Neuronal stem cell (in vitro differentiated cells): ENCODE data around the gene STK33.

Experiments
- DNase-seq: peaks from one replicate; pipeline ENCODE4 v3.0.0-alpha.2; 2013; ENCODE audit warnings: low spot score
- H2AFZ ChIP-seq: one replicate; pipeline ENCODE4 v1.6.1; 2013; ENCODE audit warnings: mild to moderate bottlenecking, low read length, inconsistent platforms
- H2AK5ac ChIP-seq: 2 replicates; pipeline ENCODE4 v1.6.1; 2013; ENCODE audit warnings: low read depth, mild to moderate bottlenecking, inconsistent platforms, low read length, moderate library complexity, mixed read lengths
- H2BK120ac ChIP-seq: 2 replicates; pipeline ENCODE4 v1.6.1; 2013; ENCODE audit warnings: low read depth, mild to moderate bottlenecking, inconsistent platforms, low read length, moderate library complexity, mixed read lengths
- H2BK12ac ChIP-seq: one replicate; pipeline ENCODE4 v1.6.1; 2013; ENCODE audit warnings: low read length, inconsistent platforms
- H2BK15ac ChIP-seq: 2 replicates; pipeline ENCODE4 v1.6.1; 2013; ENCODE audit warnings: mild to moderate bottlenecking, low read length, inconsistent platforms, mixed read lengths
- H2BK5ac ChIP-seq: one replicate; pipeline ENCODE4 v1.6.1; 2013; ENCODE audit warnings: inconsistent platforms, mild to moderate bottlenecking, low read length, moderate library complexity
- H3K14ac ChIP-seq: one replicate; pipeline ENCODE4 v1.6.1; 2013; ENCODE audit warnings: low read length, inconsistent platforms
- H3K18ac ChIP-seq: 2 replicates; pipeline ENCODE4 v1.6.1; 2013; ENCODE audit warnings: low read length, inconsistent platforms
- H3K23ac ChIP-seq: 2 replicates; pipeline ENCODE4 v1.6.1; 2013; ENCODE audit warnings: low read depth, mild to moderate bottlenecking, mixed read lengths, low read length, inconsistent platforms; ENCODE audit not compliant: poor library complexity
- H3K27ac ChIP-seq: replicated peaks from 3 replicates; pipeline ENCODE4 v1.5.1; 2013; ENCODE audit warnings: low read length, inconsistent platforms
- H3K27me3 ChIP-seq, 3 experiments: 2 replicates each; pipeline ENCODE4 v1.6.1; 2013; ENCODE audit warnings: low read length in 3 of 3, mild to moderate bottlenecking in 2 of 3, inconsistent platforms in 1 of 3, low read depth in 1 of 3, mixed read lengths in 1 of 3, moderate library complexity in 1 of 3; ENCODE audit not compliant: control insufficient read depth in 3 of 3, insufficient read depth in 3 of 3
- H3K36me3 ChIP-seq, 2 donors: replicated peaks in 1 of 2; 2 replicates each; pipeline ENCODE4 v1.6.1; 2013; ENCODE audit warnings: low read length in 2 of 2; ENCODE audit not compliant: control insufficient read depth in 2 of 2, insufficient read depth in 2 of 2
- H3K4ac ChIP-seq: 2 replicates; pipeline ENCODE4 v1.6.1; 2013; ENCODE audit warnings: inconsistent platforms, mild to moderate bottlenecking, low read length, moderate library complexity
- H3K4me1 ChIP-seq, 2 donors: 1 replicate in 1 of 2; 2 replicates in 1 of 2; pipeline ENCODE4 v1.6.1; 2013; ENCODE audit warnings: low read length in 2 of 2, low read depth in 1 of 2; ENCODE audit not compliant: control insufficient read depth in 2 of 2, insufficient read depth in 1 of 2
- H3K4me2 ChIP-seq: one replicate; pipeline ENCODE4 v1.6.1; 2013; ENCODE audit warnings: mild to moderate bottlenecking, low read length, inconsistent platforms; ENCODE audit not compliant: insufficient read depth, poor library complexity, severe bottlenecking
- H3K4me3 ChIP-seq, 2 donors: 2 replicates each; pipeline ENCODE4 v1.5.1; 2013; ENCODE audit warnings: low read length in 2 of 2, mild to moderate bottlenecking in 2 of 2, inconsistent platforms in 1 of 2, moderate library complexity in 1 of 2
- H3K79me1 ChIP-seq: one replicate; pipeline ENCODE4 v1.6.1; 2013; ENCODE audit warnings: low read depth, mild to moderate bottlenecking, inconsistent platforms, low read length, moderate library complexity
- H3K9ac ChIP-seq: one replicate; pipeline ENCODE4 v1.6.1; 2013; ENCODE audit warnings: mild to moderate bottlenecking, low read depth, low read length, inconsistent platforms; ENCODE audit not compliant: poor library complexity
- H3K9me3 ChIP-seq, 2 donors: replicated peaks in 1 of 2; 2 replicates each; pipeline versions ENCODE3 to v1.6.1; 2013; ENCODE audit warnings: low read length in 2 of 2, mild to moderate bottlenecking in 2 of 2, inconsistent platforms in 1 of 2, low read depth in 1 of 2, mixed read lengths in 1 of 2, moderate library complexity in 1 of 2; ENCODE audit not compliant: control insufficient read depth in 2 of 2, insufficient read depth in 1 of 2
- H4K8ac ChIP-seq: one replicate; pipeline ENCODE4 v1.6.1; 2013; ENCODE audit warnings: low read depth, mild to moderate bottlenecking, inconsistent platforms, low read length, moderate library complexity
- H4K91ac ChIP-seq: one replicate; pipeline ENCODE4 v1.6.1; 2013; ENCODE audit warnings: low read length, low read depth, mild to moderate bottlenecking, inconsistent platforms; ENCODE audit not compliant: poor library complexity
- WGBS, 2 donors: extraction: QIAGEN DNeasy Blood & Tissue Kit; methylation state at CpG; one replicate each; pipeline ENCODE4 v1.1.7; 2013; ENCODE audit warnings: missing lambda C conversion rate in 2 of 2, mixed read lengths in 1 of 2; ENCODE audit not compliant: insufficient read length in 2 of 2, insufficient replicate concordance in 1 of 2; ENCODE audit errors: extremely low coverage in 2 of 2; 5-methylcytosine and 5-hydroxymethylcytosine counted together

The STK33 gene

GRCh38 chr11:8392166-8392565 is 201.9 kb downstream of the STK33 start:
- Histone ChIP-seq H3K79me1 (no peaks in the 10 kb centered on the region), H3K18ac (no peak overlapping the region), H3K36me3 (no peaks in the 10 kb centered on the region), H4K8ac (no peak overlapping the region), H3K4me3 (no peak overlapping the region), H2AFZ (no peak overlapping the region), H2BK15ac (no peak overlapping the region), H3K23ac (no peak overlapping the region), H3K4me2 (no peak overlapping the region), H2BK120ac (no peak overlapping the region), H4K91ac (no peak overlapping the region), H3K4ac (no peak overlapping the region), H3K9ac (no peak overlapping the region), H3K4me1 (peaks cover 9 to 13% of the 10 kb centered on the region in 2 donors), H3K27me3 (no peaks in the 10 kb centered on the region), H3K14ac (no peak overlapping the region), H2BK5ac (no peak overlapping the region), H3K9me3 (peaks cover 0 to 6% of the 10 kb centered on the region in 2 donors), H2AK5ac (no peak overlapping the region), H3K27ac (no peak overlapping the region), H2BK12ac (no peak overlapping the region)
- WGBS, 2 donors = no CpG with 5 or more reads among the region's 4 CpGs
- no peak for DNase-seq

DNA sequence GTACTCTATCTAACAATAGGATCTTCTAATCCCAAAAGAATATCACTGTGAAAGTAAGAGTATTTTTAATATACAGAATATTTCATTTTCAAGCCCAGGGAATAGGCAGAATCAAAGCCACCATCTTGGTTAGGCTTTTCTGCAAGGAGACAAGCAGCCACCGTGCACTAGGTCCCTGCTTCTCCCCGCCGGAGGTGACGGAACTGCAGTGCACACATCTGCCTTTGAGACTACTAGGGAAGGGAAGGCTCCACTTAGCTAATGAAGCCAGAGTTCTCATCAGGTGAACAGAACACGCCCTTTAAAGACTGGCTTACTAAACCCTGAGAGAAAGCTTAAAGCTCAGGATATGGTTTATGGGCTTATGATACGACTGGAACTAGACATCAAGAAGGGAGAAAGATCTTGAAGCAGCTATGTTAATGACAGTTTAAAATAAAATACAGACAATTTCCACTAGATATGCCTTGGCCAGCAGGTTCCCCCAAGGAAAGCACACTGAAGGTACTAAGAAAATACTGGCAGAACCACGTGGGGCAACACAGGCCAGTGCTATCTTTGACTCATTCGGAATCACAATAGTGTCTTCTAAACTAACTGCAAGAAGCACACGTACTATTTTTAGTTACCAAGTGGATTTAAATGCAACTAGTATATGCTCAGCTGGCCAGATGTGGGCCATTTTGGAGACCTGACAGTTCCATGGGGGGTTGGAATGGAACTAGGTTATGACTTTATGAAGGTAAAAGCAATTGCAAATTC is 203.0 kb downstream of the STK33 start:
- Histone ChIP-seq H3K23ac (no peak overlapping the region), H3K4me1 (peaks cover 9 to 15% of the 10 kb centered on the region in 2 donors), H3K4ac (no peak overlapping the region), H3K9ac (no peak overlapping the region), H3K27ac (no peak overlapping the region), H2BK120ac (no peak overlapping the region), H4K91ac (no peak overlapping the region), H2BK12ac (no peak overlapping the region), H4K8ac (no peak overlapping the region), H3K14ac (no peak overlapping the region), H3K4me3 (no peak overlapping the region), H3K79me1 (no peaks in the 10 kb centered on the region), H3K27me3 (no peaks in the 10 kb centered on the region), H3K9me3 (peaks cover 0 to under 1% of the 10 kb centered on the region in 2 donors), H3K36me3 (no peaks in the 10 kb centered on the region), H2BK5ac (no peak overlapping the region), H3K18ac (no peak overlapping the region), H3K4me2 (no peak overlapping the region), H2AFZ (no peak overlapping the region), H2AK5ac (no peak overlapping the region), H2BK15ac (no peak overlapping the region)
- WGBS, 2 donors = no CpG with 5 or more reads among the region's 9 CpGs
- no peak for DNase-seq

DNA sequence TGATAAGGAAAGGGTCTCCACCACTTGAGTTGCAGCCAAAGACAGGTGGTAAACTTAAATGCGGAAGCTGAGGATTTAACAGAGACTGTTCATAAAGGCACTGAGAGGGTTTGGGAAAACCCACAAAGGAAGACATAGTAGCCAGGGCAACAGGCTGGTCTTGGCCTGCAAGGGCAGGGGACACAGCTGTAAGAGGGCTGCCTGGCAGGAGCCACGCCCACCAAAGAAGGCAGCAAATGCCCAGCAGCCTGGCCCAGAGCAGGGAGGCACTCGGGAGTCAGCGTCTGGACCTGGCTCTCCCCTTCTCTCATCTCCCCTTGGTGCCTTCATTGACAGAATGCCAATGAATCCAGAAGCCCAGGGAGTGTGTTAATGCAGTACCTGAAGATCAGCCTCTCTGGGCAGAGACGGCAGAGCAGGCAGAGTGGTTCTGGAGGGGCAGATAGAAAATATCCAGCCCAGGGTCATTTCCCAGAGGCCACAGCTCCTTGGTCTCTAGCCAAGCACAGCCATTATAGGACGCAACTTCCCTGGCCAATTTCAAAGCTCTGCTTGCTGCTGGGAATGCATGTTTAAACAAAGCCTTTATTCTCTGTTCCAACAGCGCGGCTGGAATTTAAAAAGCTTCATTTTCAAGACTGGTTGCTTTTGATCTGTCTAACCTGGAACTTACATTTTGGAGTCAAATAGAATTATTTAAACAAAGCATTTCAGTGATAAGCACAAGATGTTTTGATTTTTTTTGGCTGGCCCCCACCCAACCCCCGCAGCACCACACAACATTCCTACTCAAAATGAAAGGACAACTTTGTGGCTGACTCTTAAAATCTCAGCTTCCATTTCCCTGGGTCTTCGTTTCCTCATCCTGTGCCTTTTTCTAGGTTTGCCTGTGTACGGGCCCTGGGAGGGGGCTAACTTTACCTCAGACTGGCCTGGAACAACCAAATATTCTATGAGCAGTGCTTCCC is 204.7 kb downstream of the STK33 start:
- Histone ChIP-seq H3K79me1 (no peaks in the 10 kb centered on the region), H3K4me1 (peaks cover 13 to 15% of the 10 kb centered on the region in 2 donors), H2BK12ac (no peak overlapping the region), H3K9ac (no peak overlapping the region), H3K27ac (no peak overlapping the region), H2AK5ac (no peak overlapping the region), H4K8ac (no peak overlapping the region), H3K36me3 (no peaks in the 10 kb centered on the region), H3K9me3 (no peaks in the 10 kb centered on the region), H4K91ac (no peak overlapping the region), H2BK5ac (no peak overlapping the region), H3K4me2 (no peak overlapping the region), H3K4me3 (no peak overlapping the region), H3K14ac (no peak overlapping the region), H2BK15ac (no peak overlapping the region), H3K27me3 (no peaks in the 10 kb centered on the region), H3K18ac (no peak overlapping the region), H2AFZ (peak overlapping the region; percentile 36), H3K23ac (no peak overlapping the region), H3K4ac (no peak overlapping the region), H2BK120ac (no peak overlapping the region)
- DNase-seq = no peak
- no CpG with 5 or more reads among the region's 11 CpGs for WGBS, 2 donors

DNA sequence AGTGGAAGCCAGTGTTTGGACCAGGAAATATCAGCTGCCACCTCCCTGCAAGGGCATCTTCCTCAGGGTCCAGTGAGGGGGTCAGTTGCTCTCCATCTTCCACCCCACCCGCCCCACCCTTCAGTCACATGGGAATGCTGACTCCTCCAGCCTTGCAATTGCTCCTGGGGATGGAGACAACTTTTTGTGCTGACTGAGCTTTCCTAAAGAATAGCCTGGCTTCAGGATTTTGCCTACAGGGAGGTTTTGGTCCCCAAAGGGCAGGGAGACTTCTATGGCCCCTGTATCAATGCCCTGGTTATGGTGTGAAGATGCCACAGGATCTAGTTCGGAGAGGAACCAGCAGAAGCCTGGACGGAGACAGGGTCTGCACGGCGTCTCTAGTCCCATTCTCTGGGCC is 206.3 kb downstream of the STK33 start:
- Histone ChIP-seq H3K36me3 (no peaks in the 10 kb centered on the region), H2AK5ac (no peak overlapping the region), H3K18ac (no peak overlapping the region), H2AFZ (no peak overlapping the region), H3K23ac (no peak overlapping the region), H2BK5ac (peak overlapping the region; percentile 45), H3K27me3 (no peaks in the 10 kb centered on the region), H3K9me3 (no peaks in the 10 kb centered on the region), H3K4me2 (no peak overlapping the region), H3K27ac (no peak overlapping the region), H3K4me1 (peaks cover 13 to 15% of the 10 kb centered on the region in 2 donors), H2BK120ac (no peak overlapping the region), H2BK15ac (no peak overlapping the region), H2BK12ac (no peak overlapping the region), H4K91ac (no peak overlapping the region), H3K4ac (no peak overlapping the region), H3K14ac (no peak overlapping the region), H3K9ac (no peak overlapping the region), H3K79me1 (no peaks in the 10 kb centered on the region), H3K4me3 (no peak overlapping the region), H4K8ac (no peak overlapping the region)
- DNase-seq = no peak
- WGBS, 2 donors = no CpG with 5 or more reads among the region's 5 CpGs
